GM19468 (cell line): ENCODE data around the gene PIK3CB.
"Not testable (repeated sequence)": the region's sequence is repeated elsewhere in the genome, so short reads cannot be mapped to it uniquely, and the experiment has no call there.

ENCODE experiments used
- ATAC-seq: cut with Tn5 transposase; IDR thresholded peaks from one replicate; pipeline ENCODE4 v1.9.1; 2021; ENCODE audit warnings: mild to moderate bottlenecking, moderate library complexity, moderate number of reproducible peaks; ENCODE audit not compliant: unreplicated experiment; ENCODE audit errors: extremely low read depth

Gene PIK3CB

GRCh38 chr3:138812806-138813205, 21.9 kb downstream of the PIK3CB start:
- no peak for ATAC-seq

- no peak for ATAC-seq
Observed at GRCh38 chr3:138809500-138810256, 25.1 kb downstream of the PIK3CB start.

GRCh38 chr3:138806376-138807080, 28.2 kb downstream of the PIK3CB start:
- ATAC-seq: no peak

DNA sequence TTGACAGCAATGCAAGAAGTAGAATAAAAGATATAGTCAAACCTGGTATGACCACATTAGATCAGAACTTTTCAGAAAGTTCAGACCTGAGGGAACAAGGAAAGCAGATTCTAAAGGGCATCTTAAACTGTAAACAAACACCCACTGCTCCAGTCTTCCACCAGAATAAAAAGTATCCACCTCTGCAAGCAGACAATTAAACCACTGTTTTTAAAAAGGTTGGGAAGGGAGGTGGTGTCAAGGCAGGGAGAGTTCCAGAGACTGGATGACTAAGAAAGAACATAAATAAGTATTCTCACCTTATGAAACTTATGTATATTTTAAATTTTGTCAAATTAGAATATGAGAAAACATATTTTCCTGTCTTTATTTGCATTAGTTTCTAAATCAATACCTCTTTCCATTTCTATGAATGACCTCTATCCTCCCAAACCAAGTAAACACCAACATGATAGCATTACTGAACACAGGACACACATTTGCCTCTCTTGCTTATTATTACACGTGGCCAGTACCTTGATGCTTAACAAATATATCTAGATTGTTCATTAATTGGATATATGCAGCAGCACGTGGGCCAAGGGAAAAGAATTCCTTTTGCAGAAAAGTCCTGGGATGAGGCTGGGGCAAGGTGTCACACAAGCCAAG, 31.6 kb downstream of the PIK3CB start:
- no peak for ATAC-seq

DNA sequence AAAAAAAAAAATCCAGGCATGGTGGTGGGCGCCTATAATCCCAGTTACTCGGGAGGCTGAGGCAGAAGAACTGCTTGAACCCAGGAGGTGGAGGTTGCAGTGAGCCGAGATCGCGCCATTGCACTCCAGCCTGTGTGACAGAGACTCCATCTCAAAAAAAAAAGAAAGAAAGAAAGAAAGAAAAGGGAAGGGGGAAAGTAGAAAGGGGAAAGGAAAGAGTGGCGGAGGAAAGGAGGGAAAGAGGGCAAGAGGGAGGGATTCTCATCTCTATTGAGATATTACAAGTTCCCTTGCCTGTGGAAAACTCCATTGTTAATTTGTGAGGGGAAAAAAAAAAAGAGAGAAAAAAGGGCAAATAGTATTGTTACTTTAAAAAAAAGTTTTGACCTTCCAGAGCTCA, 32.5 kb downstream of the PIK3CB start:
- not testable (repeated sequence) for ATAC-seq

DNA sequence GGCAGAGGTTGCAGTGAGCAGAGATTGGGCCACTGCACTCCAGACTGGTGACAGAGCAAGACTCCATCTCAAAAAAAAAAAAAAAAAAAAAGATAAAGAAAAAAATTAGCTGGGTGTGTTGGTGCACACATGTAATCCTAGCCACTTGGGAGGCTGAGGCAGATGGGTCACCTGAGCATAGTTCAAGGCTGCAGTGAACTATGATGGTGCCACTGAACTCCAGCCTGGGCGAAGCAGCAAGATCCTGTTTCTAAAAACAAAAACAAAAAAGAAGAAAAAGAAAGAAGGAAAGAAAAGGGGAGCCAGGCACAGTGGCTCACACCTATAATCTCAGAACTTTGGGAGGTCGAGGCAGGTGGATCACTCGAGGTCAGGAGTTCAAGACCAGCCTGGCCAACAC, 32.9 kb downstream of the PIK3CB start:
- ATAC-seq: no peak

- no peak for ATAC-seq
Observed at GRCh38 chr3:138800248-138800647, 34.5 kb downstream of the PIK3CB start.

- ATAC-seq: no peak
Observed at GRCh38 chr3:138799822-138800221, 34.9 kb downstream of the PIK3CB start.

DNA sequence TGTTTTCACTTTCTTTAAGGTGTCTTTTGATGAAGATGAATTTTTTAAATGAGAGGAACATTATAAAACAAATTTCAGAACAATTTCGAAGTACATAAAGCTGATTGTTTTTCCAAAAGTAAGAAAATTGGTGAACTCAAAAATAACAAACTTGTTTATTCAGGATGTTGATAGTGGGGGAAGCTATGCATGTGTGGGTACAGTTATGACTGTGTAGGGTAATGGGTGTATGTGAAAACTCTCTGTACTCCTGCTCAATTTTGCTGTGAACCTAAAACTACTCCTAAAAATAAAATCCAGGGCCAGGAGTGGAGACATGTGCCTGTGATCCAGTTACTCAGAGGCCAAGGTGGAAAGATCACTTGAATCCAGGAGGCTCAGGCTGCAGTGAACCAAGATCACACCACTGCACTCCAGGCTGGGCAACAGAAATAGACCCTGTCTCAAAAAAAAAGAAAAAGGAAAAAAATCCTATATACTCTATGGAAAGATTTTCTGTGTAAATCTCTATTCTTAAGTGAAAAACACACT, 37.2 kb downstream of the PIK3CB start:
- ATAC-seq: no peak

DNA sequence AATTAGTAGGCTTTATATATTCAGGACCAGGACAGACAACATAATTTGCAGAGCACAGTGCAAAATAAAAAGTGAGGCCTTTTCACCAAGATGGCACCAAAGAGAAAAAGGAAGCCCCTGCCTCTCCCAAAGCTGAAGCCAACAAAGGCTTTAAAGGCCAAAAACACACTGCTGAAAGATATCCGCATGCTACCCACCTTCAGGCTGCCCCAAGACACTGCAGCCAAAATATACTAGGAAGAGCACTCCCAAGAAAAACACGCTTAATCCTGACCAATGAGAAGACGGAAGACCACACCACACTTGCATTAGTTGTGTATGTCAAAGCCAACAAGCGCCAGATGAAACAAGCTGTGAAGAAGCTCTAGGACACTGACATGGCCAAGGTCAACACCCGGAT, 38.0 kb downstream of the PIK3CB start:
- ATAC-seq: no peak

- ATAC-seq: no peak
Observed at GRCh38 chr3:138786788-138787271, 47.9 kb downstream of the PIK3CB start.

- ATAC-seq: no peak
Observed at GRCh38 chr3:138785951-138786350, 48.8 kb downstream of the PIK3CB start.

DNA sequence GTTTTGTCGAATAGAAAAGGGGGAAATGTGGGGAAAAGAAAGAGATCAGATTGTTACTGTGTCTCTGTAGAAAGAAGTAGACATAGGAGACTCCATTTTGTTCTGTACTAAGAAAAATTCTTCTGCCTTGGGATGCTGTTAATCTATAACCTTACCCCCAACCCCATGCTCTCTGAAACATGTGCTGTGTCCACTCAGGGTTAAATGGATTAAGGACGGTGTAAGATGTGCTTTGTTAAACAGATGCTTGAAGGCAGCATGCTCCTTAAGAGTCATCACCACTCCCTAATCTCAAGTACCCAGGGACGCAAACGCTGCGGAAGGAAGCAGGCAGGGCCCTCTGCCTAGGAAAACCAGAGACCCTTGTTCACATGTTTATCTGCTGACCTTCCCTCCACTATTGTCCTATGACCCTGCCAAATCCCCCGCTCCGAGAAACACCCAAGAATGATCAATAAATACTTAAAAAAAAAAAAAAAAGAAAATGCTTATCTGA, 49.3 kb downstream of the PIK3CB start:
- ATAC-seq: not testable (repeated sequence)

- ATAC-seq: no peak
Observed at GRCh38 chr3:138782755-138783154, 52.0 kb downstream of the PIK3CB start.

GRCh38 chr3:138781012-138781470, 53.7 kb downstream of the PIK3CB start:
- ATAC-seq: peak; percentile 58

DNA sequence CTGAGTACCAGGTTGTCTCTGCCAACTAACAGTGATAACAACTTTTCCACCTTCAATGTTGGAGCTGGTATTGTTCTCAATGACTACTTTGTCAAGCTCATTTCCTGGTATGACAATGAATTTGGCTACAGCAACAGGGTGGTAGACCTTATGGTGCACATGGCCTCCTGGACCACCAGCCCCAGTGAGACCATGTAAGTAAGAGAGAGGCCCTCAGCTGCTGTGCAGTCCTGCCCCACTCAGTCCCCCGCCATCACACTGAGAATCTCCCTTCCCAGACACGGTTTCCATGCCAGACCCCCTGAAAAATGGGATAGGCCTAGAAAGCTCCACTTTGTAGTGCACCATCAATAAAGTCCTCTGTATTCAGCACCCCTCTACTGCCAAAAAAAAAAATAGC, 56.1 kb downstream of the PIK3CB start:
- ATAC-seq: no peak

DNA sequence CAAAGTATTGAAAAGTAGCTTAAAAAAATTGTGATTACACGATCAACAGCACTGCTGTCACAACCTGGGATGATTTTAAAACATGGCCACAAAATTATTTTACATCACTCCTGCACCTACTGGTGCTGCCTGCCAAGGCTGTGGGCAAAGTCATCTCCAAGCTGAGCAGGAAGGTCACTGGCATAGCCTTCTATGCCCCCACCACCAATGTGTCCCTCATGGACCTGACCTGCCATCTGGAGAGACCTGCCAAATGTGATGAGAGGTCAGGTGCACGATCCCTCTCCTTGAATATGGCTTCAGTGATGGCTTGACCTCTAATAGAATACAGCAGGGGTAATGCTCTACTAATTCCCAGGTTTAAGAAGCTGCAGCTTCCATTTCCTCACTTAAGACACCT, 57.8 kb downstream of the PIK3CB start:
- ATAC-seq: no peak

DNA sequence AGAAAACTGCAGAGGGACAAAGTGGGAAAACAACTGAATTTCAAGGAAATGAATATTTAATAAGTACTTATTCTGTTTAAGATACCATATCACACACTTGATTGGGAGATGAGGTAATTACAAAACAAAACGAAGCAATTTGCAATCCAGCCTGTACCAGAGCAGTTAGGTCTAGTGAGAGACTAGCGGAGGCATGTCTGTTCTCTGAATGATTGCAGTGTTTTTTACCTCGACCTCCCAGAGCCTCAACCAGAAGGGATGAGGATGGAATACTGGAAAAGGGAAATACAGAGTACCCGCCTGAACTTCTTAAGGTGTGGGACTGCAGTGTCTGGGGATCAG, 59.5 kb downstream of the PIK3CB start:
- no peak for ATAC-seq

- ATAC-seq: no peak
Observed at GRCh38 chr3:138774529-138775253, 60.0 kb downstream of the PIK3CB start.

- no peak for ATAC-seq
Observed at GRCh38 chr3:138771585-138771984, 63.1 kb downstream of the PIK3CB start.
